Fibroblast of upper back skin (primary cell): ENCODE data around the gene SDC1.

Experiments used
- DNase-seq: peaks from one replicate; pipeline ENCODE4 v3.0.0-alpha.2; 2013

The SDC1 gene

DNA sequence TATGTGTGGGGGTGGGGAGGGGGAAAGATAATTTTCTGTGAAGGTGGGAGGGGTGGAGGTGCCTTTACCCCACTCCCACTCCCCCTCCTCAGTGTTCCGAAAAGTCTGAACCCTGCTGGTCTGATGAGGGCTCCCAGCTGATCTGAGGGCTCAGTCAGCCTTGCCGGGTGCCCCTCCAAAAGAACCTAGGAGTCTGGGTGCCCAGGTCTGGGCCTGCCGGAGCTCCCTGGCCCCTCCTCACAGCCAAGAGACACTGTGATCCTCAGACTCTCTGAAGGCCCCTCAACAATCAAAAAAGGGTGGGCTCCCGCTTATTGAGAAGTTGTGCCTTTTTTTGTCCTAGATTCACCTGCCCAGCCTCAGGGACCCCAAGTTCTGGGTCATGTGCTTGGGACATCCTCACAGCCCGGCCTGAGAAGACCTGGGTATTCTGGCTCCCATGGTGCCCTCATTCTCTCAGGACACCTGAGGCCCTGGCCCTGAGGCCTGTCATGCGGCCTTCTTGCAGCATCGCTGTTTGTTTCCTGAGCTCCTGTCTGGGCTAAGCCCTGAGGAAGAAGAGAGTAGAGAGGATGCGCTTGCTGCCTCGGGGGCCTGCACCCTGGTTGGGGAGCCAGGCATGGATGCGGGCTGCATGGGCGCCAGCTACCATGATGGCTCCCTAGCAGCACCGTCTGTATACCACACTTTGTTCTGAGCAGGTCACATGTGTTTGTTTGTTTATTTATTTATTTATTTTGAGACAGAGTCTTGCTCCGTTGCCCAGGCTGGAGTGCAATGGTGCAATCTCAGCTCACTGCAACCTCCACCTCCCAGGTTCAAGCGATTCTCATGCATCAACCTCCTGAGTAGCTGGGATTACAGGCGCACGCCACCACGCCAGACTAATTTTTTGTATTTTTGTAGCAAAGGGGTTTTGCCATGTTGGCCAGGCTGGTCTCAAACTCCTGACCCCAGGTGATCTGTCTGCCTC, 44.0 kb downstream of the SDC1 start:
- no peak for DNase-seq

GRCh38 chr2:20179755-20180594, 45.0 kb downstream of the SDC1 start:
- no peak for DNase-seq

DNA sequence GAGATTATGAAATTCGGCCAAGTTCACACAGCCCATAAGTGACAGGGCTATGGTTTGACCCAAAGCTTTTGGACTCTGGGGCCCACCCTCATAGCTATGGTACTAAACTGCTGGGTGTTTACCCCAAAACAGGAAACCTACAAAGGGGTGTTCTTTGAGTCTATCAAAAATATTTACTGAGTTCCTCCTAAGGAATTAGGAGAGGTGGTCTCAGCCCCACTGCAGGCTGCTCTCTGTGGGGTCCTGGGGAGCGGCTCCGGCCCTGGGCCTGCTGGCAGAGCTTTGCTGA, 45.5 kb downstream of the SDC1 start:
- DNase-seq: no peak

DNA sequence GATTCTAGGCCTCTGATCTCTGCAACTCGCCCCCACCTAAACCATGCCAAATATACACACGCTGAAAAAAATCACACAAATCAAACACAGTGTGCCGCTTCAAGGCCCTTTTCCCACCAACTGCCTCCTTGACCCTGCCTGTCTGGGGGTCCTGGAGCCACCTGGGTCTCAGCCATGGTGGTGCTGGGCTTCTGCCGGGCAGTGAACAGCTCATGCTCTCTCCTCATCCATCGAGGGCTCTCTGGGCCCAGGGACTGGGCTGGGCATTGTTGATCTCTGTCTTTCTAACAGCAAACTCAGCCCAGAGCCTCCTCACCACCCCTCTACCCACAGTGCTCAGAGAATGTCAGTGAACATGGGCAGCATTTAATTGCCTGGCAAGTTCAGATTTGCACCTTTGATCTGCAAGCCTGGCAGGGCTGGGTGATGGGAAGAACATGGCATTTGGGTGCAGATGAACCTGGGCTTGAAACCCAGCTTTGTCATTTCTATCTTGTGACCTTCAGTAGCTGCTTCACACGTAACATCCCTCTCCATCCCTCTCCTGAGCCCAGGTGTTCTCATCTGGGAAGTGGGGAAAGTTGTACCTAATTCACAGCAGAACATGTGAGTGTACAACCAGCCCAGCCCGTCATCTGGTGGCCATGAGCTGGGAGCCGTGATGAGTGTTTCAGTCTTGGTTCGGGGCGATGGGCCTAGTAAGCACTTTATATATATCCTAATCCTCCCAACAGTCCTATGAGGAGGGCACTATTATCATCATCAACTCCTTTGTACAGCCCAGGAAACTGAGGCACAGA, 46.1 kb downstream of the SDC1 start:
- DNase-seq: no peak

GRCh38 chr2:20178249-20178607, 46.7 kb downstream of the SDC1 start:
- DNase-seq: no peak

- no peak for DNase-seq
Measured at GRCh38 chr2:20177556-20178248, 47.2 kb downstream of the SDC1 start.

DNA sequence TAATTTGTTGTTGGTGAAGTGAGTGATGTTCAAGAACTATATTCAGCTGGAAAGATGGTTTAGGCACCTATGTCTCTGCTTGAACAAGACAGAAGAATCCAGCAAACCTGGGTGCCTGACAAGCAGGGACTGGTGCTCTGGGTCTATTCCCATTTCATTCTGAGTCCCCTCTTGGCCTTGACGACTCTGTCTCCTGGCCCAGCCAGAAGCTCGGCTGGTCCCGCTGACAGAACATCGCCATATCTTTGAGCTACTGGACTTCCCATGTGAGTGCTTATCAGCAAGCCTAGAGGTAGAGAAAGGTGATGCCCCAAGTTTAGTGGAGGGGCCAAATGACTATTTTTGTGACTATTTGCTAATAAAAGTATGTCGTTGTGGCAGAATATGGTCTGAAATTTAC, 48.2 kb downstream of the SDC1 start:
- DNase-seq: no peak

DNA sequence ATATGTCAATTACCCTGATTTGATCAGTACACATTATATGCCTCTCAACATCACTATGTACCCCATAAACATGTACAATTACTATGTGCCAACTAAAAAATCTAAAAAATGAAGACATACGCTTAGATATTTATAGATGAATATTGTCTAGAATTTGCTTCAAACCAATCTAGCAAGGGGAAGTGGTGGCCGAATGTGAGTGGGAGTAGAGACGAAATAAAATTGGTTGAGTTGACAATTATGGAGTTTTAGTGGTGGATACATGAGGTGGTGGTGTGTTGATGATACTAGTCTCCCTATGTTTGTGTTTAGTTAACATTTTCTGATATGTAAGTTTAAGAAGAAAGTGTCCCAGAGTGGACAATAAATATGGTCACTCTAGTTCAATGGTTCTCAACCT, 49.0 kb downstream of the SDC1 start:
- DNase-seq: no peak

- DNase-seq: no peak
Measured at GRCh38 chr2:20175267-20175666, 49.7 kb downstream of the SDC1 start.

GRCh38 chr2:20174410-20174809, 50.5 kb downstream of the SDC1 start:
- no peak for DNase-seq

- no peak for DNase-seq
Measured at GRCh38 chr2:20173496-20174402, 51.2 kb downstream of the SDC1 start.

DNA sequence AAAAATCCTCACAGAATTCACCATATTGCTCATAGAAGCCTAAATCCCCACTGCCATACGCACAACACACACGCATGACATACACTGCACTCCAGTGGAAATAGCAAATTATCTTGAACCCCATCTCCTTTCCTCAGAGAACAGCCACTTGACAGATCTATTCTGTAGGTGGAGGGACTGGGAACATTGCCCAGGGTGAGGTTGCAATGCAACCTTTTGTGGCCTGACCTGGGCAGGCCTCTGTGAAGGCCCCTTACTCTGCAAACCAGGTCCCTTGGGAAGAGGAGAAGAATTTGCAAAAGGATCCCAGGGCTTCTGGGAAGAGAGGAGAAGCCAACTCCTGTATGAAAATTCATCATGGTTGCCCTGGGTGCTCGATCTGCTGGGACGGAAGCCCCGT, 51.9 kb downstream of the SDC1 start:
- DNase-seq: no peak

DNA sequence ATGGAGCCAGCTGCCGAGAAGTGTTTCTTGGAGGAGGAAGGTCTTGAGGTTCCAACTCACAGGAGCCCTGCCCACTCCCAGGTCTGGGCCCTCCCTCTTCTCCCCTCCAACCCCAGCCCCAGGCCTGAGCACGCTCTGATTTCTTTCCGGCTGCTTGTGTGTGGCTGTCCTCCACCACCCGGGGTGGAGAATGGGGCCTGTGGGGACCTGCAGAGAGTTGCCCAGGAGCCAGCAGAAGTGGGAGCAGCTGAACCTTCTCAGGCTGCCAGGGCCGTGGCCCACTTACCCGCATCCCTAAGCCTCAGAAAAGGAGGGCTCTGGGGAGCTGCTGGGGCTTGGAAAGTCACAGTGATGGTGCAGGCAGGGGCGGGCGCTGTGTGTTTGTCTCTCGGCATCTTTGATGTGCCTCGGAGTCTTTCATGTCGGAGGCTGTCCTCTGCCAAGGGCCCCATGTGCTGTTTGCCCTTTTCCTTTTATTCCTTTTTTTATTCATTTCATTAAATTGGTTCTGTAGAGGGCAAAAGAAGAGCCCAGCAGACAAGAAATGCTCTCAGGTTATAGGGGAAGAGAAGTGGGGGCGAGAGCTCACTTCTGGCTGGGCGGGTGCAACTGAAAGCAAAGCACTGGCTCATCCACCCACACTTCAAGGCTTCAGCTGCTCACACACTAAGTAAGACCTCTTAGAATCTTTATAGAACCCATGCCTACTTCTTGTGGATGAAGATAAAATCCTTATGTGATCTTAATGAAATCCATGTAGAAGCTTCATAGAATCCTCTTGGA, 52.5 kb downstream of the SDC1 start:
- no peak for DNase-seq

GRCh38 chr2:20171445-20171977, 53.4 kb downstream of the SDC1 start:
- no peak for DNase-seq

DNA sequence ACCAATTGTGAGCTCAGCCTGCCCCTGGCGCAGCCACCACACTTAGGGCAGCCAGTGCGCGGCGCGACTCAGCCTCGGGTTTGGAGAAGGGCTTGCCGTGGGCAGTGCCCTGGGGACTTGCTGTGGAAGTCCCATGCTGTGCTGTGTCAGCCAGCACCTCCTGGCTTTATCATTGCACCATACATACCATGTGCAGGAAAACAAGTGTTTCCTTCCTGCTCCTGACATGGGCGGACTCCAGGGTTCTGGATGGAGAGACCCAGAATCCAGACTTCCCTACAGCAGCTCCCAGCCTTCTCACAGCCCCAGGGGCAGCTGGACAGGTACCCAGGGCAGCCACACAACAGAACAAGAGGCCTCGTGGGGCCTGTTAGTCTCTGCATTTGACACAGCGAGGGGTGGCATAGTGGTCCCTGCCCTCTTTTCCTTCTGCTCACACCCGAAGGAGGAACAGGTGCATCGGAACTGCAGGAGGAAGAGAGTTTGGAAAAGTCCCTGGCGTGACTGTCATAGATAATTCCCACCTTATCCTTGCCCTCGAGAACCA, 54.2 kb downstream of the SDC1 start:
- DNase-seq: no peak

DNA sequence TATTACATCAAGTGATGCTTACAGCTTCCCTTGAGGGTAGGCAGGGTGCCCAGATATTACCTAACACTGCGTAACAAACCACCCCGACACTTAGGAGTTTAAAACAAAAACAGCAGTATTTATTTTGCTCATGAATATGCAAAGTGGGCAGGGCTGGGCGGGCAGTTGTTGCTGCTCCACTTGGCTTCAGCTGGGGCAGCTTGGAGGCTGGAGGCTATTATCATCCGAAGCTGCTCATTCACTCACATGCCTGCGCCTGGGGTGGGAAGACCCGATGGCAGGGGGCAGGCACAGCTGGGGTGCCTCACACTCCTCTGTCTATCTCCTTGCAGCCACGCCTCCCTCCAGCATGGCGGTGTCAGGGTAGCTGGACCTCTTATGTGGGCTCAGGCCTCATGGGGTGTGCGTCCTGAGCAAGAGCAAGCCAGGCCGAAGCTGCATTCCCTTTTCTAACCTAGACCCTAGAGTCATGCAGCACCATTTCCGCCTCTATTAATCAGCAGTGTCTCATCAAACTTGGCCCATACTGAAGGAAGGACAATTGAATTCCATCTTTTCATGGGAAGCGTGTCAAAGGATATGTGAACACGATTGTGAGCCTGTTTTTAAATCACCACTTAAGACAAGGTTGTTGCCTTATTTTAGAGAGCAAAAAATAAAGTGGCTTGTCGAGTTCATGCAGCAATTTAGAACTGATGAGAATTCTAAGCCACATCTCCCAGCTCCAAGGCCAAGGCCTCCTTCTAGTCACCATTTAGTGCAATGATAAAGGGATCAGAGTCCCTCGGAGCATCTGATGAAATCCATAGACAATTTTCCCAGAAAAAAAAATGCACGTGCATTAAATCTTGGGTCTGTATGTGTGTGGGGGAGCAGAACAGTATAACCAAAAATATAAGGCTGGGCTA, 54.9 kb downstream of the SDC1 start:
- no peak for DNase-seq

DNA sequence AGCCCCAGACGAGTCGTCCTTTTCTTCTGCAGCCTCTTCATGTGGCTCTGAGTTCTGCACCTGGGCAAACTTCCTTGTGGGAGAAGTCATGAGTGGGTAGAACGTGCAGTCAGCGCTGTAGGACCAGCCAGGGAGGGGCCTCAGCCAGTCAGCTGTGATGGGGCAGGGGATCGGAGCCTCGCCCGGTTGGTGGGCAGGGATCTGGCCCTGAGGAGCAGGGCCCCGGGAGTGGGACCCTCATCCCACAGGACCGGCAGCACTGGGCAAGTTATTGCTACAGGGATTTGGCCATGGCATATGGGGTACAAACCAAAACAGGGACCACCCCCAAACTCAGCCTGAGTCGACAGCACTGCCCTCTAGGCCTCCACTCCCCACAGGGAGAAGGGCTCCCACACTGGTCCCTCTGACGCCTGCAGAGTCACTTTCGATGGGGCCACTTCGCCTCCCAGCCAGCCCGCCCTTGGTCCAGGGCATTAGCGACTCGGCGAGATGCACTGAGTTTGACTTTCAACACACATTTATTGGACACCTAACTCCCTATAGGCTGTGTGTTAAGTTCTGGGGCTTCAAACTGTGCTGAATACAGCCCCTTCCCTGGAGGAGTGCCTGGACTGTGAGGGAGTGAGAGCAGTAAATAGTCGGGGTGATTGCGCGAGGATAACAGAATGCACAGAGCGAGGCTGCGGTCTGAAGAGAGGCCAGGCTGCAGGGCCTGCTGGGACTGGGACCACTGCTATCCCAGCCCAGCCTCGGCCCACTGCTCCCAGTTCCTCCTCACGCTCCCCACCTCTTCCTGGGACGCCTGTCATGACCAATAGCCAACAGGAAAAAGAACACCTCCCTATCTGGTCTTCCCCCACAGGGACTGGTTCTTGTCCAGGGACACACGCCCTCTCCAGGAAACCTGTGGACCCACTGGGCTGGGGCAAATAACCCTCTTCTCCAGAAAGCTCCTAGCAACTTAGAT, 55.9 kb downstream of the SDC1 start:
- no peak for DNase-seq
